DND-41 (cell line): Measurements from ENCODE around the gene OR2AG1.

ENCODE experiments used
- EZH2 ChIP-seq: IDR thresholded peaks from 3 replicates; pipeline ENCODE4 v1.6.1; 2012; ENCODE audit warnings: borderline replicate concordance, low read depth, mild to moderate bottlenecking, moderate library complexity, low read length, inconsistent platforms; ENCODE audit not compliant: severe bottlenecking
- TF ChIP-seq, protein P1 (sequence below): IDR thresholded peaks from 2 replicates; pipeline ENCODE4 v1.5.1; 2012; ENCODE audit warnings: borderline replicate concordance, low read length, moderate library complexity, mild to moderate bottlenecking; ENCODE audit not compliant: poor library complexity, severe bottlenecking; ENCODE audit errors: extremely low read depth

GRCh38 chr11:6738590-6738989 lies 44.2 kb upstream of the OR2AG1 start:
- TF ChIP-seq EZH2 = no peak
- TF ChIP-seq, protein P1, sequence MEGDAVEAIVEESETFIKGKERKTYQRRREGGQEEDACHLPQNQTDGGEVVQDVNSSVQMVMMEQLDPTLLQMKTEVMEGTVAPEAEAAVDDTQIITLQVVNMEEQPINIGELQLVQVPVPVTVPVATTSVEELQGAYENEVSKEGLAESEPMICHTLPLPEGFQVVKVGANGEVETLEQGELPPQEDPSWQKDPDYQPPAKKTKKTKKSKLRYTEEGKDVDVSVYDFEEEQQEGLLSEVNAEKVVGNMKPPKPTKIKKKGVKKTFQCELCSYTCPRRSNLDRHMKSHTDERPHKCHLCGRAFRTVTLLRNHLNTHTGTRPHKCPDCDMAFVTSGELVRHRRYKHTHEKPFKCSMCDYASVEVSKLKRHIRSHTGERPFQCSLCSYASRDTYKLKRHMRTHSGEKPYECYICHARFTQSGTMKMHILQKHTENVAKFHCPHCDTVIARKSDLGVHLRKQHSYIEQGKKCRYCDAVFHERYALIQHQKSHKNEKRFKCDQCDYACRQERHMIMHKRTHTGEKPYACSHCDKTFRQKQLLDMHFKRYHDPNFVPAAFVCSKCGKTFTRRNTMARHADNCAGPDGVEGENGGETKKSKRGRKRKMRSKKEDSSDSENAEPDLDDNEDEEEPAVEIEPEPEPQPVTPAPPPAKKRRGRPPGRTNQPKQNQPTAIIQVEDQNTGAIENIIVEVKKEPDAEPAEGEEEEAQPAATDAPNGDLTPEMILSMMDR = no peak
